Measurements from ENCODE around the gene LHFPL3.

LHFPL3 gene

GRCh38 chr7:104839842-104840241, 511.4 kb downstream of the LHFPL3 start:
- H3K4me3 ChIP-seq (ENCODE audit: low read depth, low read length) = no peak overlapping the region
- no peak for TF ChIP-seq CTCF (IDR thresholded peaks at IDR 0.05; ENCODE audit: control insufficient read depth, extremely low read depth, insufficient read depth)

GRCh38 chr7:104841798-104842197, 513.4 kb downstream of the LHFPL3 start:
- DNase-seq (ENCODE audit: low read depth) = no peak
- H3K4me3 ChIP-seq (ENCODE audit: low read depth, low read length) = no peak overlapping the region
- no peak for TF ChIP-seq CTCF (IDR thresholded peaks at IDR 0.05; ENCODE audit: control insufficient read depth, extremely low read depth, insufficient read depth)

More at GRCh38 chr7:104839842-104840241, 511.4 kb downstream of the LHFPL3 start:
- DNase-seq (ENCODE audit: low read depth) = no peak

GRCh38 chr7:104843198-104843597, 514.8 kb downstream of the LHFPL3 start:
- no peak for DNase-seq (ENCODE audit: low read depth)
- no peak for TF ChIP-seq CTCF (IDR thresholded peaks at IDR 0.05; ENCODE audit: control insufficient read depth, extremely low read depth, insufficient read depth)
- no peak overlapping the region for H3K4me3 ChIP-seq (ENCODE audit: low read depth, low read length)

GRCh38 chr7:104845557-104845956, 517.2 kb downstream of the LHFPL3 start:
- no peak for DNase-seq (ENCODE audit: low read depth)
- TF ChIP-seq CTCF (IDR thresholded peaks at IDR 0.05; ENCODE audit: control insufficient read depth, extremely low read depth, insufficient read depth) = no peak

GRCh38 chr7:104846731-104847130, 518.3 kb downstream of the LHFPL3 start:
- TF ChIP-seq CTCF (IDR thresholded peaks at IDR 0.05; ENCODE audit: control insufficient read depth, extremely low read depth, insufficient read depth) = no peak
- no peak for DNase-seq (ENCODE audit: low read depth)
- no peak overlapping the region for H3K4me3 ChIP-seq (ENCODE audit: low read depth, low read length)

More at GRCh38 chr7:104845557-104845956, 517.2 kb downstream of the LHFPL3 start:
- H3K4me3 ChIP-seq (ENCODE audit: low read depth, low read length) = no peak overlapping the region

GRCh38 chr7:104848138-104848990, 520.0 kb downstream of the LHFPL3 start:
- peak; percentile 93 for TF ChIP-seq CTCF (IDR thresholded peaks at IDR 0.05; ENCODE audit: control insufficient read depth, extremely low read depth, insufficient read depth)
- no peak overlapping the region for H3K4me3 ChIP-seq (ENCODE audit: low read depth, low read length)
- no peak for DNase-seq (ENCODE audit: low read depth)
